HFF-Myc (cell line): ENCODE data around the gene MLLT3.

Experiments
- DNase-seq: peaks from one replicate; pipeline ENCODE4 v3.0.0-alpha.2; 2011; ENCODE audit warnings: low read depth; ENCODE audit errors: extremely low read depth
- H3K4me3 ChIP-seq: replicated peaks from 2 replicates; pipeline ENCODE4 v1.5.1; 2011; ENCODE audit warnings: low read depth, mild to moderate bottlenecking, control low read depth, low read length
- CTCF ChIP-seq: IDR thresholded peaks from 2 replicates; pipeline ENCODE4 v1.5.1; 2012; ENCODE audit warnings: mild to moderate bottlenecking, low read depth, low read length, control low read depth; ENCODE audit errors: missing control alignments

The MLLT3 gene

GRCh38 chr9:20511686-20512085 lies 110.6 kb downstream of the MLLT3 start:
- no peak for DNase-seq
- no peak overlapping the region for H3K4me3 ChIP-seq
- TF ChIP-seq CTCF, result no peak

GRCh38 chr9:20509466-20509865 lies 112.8 kb downstream of the MLLT3 start:
- H3K4me3 ChIP-seq, result no peak overlapping the region
- no peak for TF ChIP-seq CTCF
- DNase-seq, result no peak

- DNase-seq, result no peak
- no peak overlapping the region for H3K4me3 ChIP-seq
- TF ChIP-seq CTCF, result no peak
Measured at GRCh38 chr9:20508242-20508641, 114.1 kb downstream of the MLLT3 start.

- no peak overlapping the region for H3K4me3 ChIP-seq
- DNase-seq, result no peak
- TF ChIP-seq CTCF, result no peak
Measured at GRCh38 chr9:20507431-20507830, 114.9 kb downstream of the MLLT3 start.

GRCh38 chr9:20506099-20506900 lies 116.0 kb downstream of the MLLT3 start:
- DNase-seq, result no peak
- no peak overlapping the region for H3K4me3 ChIP-seq
- TF ChIP-seq CTCF, result no peak

- TF ChIP-seq CTCF, result no peak
- DNase-seq, result no peak
- no peak overlapping the region for H3K4me3 ChIP-seq
Measured at GRCh38 chr9:20505574-20505973, 116.7 kb downstream of the MLLT3 start.

GRCh38 chr9:20504930-20505329 lies 117.4 kb downstream of the MLLT3 start:
- no peak overlapping the region for H3K4me3 ChIP-seq
- TF ChIP-seq CTCF, result no peak
- DNase-seq, result no peak
